ENCODE results near the gene GNG11. TPM values are rescaled to one million over a fixed set of nuclear protein-coding genes. Genes with fewer than 3 reads are reported as not detected.

GNG11 gene
- polyA plus RNA-seq, 2 of the 4 experiments (the other 2 are of a cell fraction), result 31.1 to 33.4 TPM

DNA sequence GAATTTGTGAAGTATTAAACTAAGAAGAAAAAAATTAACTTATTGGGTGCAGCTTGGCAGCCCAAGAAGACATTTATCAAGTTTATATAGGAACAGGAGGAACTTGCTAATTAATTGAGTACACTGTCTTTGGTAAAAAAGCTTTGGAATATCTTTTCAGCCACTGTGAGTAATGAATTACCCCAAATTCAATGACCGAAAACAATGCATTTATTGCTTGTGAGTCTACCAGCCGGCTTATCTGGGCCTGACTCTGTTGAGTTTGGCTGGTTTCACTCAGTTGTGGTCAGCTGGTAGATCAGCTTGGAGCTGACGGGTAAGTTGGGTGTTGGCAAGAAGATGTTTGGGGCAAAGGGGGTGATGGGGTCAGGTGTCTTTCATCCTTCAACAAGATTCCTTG, 11.6 kb downstream of the GNG11 start (continued):
- TF ChIP-seq ZC3H11A (IDR thresholded peaks at IDR 0.05), result no peak
- TF ChIP-seq ZNF302 (CRISPR knock-in tag; IDR thresholded peaks at IDR 0.05), result no peak

DNA sequence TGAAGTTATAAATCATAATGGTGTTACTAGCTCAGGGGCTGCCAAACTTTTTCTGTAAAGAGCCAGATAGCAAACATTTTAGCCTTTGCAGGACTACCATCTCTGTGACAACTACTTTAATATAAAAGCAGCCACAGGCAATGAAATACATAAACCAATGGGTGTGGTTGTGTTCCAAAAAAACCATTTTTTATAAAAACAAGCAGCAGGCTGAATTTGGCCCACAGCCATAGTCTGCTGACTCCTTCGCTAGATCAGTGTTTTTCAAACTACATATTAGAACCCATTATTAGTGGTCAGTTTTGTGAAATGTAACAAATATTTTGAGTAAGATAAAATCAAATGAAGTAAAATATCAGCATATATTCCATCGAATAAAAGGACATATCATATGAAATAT, 13.6 kb downstream of the GNG11 start:
- 57% methylated on average over 2 of the region's 2 CpGs for WGBS (ENCODE audit: missing lambda C conversion rate)
- no peak for ATAC-seq
- Histone ChIP-seq H3K27ac (no peak overlapping the region), H3K4me2 (no peak overlapping the region), H3K4me1 (no peaks in the 10 kb centered on the region), H3K9me3 (no peaks in the 10 kb centered on the region), H3K4me3 (no peak overlapping the region)
- CTCF ChIA-PET, result no interaction called here
- TF ChIP-seq HEYL (CRISPR knock-in tag; IDR thresholded peaks at IDR 0.05), result no peak
- TF ChIP-seq, protein P1, sequence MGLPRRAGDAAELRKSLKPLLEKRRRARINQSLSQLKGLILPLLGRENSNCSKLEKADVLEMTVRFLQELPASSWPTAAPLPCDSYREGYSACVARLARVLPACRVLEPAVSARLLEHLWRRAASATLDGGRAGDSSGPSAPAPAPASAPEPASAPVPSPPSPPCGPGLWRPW (IDR thresholded peaks at IDR 0.05), result no peak
- no peak for TF ChIP-seq GATA3 (IDR thresholded peaks at IDR 0.05; ENCODE audit: borderline replicate concordance)
- TF ChIP-seq RARB (CRISPR knock-in tag; IDR thresholded peaks at IDR 0.05), result no peak
- FAIRE-seq, result no peak
- POLR2A ChIA-PET, result no interaction called here
- DNase-seq (ENCODE audit: low read depth in 1 of 2, low spot score in 1 of 2), result no peak

DNA sequence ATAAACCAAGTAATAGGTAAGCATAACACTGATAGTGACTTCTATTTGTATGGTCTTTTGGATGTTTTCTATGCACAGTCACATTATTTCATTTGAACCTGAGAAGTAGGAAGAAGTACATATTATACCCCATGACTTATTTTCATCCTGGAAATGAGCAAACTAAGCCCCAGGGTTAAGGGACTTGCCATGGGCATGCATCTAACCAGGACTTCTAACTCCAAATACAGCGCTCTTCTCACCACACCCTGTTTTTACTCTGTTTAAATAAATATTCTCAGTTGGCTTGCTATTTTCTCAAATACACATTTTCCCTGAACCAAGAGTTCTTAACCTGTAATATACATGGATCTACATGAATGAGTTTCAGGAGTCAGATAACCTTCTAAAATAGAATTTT, 16.3 kb downstream of the GNG11 start:
- FAIRE-seq (no peak), ATAC-seq (no peak), DNase-seq (ENCODE audit: low read depth in 1 of 2, low spot score in 1 of 2) (no peak)
- Histone ChIP-seq H3K4me1 (no peaks in the 10 kb centered on the region), H3K4me2 (no peak overlapping the region), H3K4me3 (no peak overlapping the region), H3K27ac (no peak overlapping the region), H3K9me3 (no peaks in the 10 kb centered on the region)
- ChIA-PET POLR2A (no interaction called here), CTCF (no interaction called here)
- TF ChIP-seq SMC3 (IDR thresholded peaks at IDR 0.05), result no peak
- TF ChIP-seq HEYL (CRISPR knock-in tag; IDR thresholded peaks at IDR 0.05), result no peak
- no peak for TF ChIP-seq NFE2L2 (conservative IDR thresholded peaks at IDR 0.05; ENCODE audit: low read length)
- TF ChIP-seq, protein P2, sequence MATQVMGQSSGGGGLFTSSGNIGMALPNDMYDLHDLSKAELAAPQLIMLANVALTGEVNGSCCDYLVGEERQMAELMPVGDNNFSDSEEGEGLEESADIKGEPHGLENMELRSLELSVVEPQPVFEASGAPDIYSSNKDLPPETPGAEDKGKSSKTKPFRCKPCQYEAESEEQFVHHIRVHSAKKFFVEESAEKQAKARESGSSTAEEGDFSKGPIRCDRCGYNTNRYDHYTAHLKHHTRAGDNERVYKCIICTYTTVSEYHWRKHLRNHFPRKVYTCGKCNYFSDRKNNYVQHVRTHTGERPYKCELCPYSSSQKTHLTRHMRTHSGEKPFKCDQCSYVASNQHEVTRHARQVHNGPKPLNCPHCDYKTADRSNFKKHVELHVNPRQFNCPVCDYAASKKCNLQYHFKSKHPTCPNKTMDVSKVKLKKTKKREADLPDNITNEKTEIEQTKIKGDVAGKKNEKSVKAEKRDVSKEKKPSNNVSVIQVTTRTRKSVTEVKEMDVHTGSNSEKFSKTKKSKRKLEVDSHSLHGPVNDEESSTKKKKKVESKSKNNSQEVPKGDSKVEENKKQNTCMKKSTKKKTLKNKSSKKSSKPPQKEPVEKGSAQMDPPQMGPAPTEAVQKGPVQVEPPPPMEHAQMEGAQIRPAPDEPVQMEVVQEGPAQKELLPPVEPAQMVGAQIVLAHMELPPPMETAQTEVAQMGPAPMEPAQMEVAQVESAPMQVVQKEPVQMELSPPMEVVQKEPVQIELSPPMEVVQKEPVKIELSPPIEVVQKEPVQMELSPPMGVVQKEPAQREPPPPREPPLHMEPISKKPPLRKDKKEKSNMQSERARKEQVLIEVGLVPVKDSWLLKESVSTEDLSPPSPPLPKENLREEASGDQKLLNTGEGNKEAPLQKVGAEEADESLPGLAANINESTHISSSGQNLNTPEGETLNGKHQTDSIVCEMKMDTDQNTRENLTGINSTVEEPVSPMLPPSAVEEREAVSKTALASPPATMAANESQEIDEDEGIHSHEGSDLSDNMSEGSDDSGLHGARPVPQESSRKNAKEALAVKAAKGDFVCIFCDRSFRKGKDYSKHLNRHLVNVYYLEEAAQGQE (IDR thresholded peaks at IDR 0.05), result no peak
- no peak for TF ChIP-seq CHD2 (IDR thresholded peaks at IDR 0.05; ENCODE audit: low read length, partially characterized antibody)
- TF ChIP-seq, protein P3, sequence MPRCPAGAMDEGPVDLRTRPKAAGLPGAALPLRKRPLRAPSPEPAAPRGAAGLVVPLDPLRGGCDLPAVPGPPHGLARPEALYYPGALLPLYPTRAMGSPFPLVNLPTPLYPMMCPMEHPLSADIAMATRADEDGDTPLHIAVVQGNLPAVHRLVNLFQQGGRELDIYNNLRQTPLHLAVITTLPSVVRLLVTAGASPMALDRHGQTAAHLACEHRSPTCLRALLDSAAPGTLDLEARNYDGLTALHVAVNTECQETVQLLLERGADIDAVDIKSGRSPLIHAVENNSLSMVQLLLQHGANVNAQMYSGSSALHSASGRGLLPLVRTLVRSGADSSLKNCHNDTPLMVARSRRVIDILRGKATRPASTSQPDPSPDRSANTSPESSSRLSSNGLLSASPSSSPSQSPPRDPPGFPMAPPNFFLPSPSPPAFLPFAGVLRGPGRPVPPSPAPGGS (IDR thresholded peaks at IDR 0.05), result no peak
- TF ChIP-seq PHF8 (IDR thresholded peaks at IDR 0.05; ENCODE audit: borderline replicate concordance, low read depth), result no peak
- 89% methylated on average over 1 of the region's 1 CpG for WGBS (ENCODE audit: missing lambda C conversion rate)

DNA sequence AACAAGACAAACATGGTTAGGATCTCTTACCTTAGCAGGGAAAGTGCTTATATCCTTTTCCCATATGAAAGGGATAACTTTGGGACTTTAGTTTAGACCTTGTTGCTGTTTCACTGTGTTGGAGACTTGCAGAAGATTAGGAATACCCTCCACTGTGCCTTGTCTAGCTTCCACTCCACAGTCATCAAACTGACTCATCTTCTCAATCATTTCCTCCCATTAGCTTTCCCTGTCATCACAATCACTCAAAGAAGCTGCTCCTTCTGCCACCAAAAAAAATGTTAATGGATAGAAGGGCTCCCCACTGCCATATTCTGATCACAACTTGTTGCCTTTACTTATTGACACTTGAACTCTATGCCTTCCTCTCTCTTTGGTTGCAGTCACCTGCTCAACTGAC, 16.8 kb downstream of the GNG11 start:
- ATAC-seq (no peak), FAIRE-seq (no peak), DNase-seq (ENCODE audit: low read depth in 1 of 2, low spot score in 1 of 2) (no peak)
- H3K27ac ChIP-seq, result no peak overlapping the region
- no peak overlapping the region for H3K4me2 ChIP-seq
- H3K4me1 ChIP-seq, result no peaks in the 10 kb centered on the region
- ChIA-PET CTCF (no interaction called here), POLR2A (no interaction called here)
- no peaks in the 10 kb centered on the region for H3K9me3 ChIP-seq
- no peak overlapping the region for H3K4me3 ChIP-seq
- no peak for TF ChIP-seq FOSL2 (IDR thresholded peaks at IDR 0.05)
- TF ChIP-seq FOSL2 (CRISPR knock-in tag; IDR thresholded peaks at IDR 0.05), result no peak
- TF ChIP-seq FOSB (CRISPR knock-in tag; IDR thresholded peaks at IDR 0.05), result no peak
- TF ChIP-seq KDM5A (IDR thresholded peaks at IDR 0.05), result no peak
- no peak for TF ChIP-seq RAD21 (conservative IDR thresholded peaks at IDR 0.05 in 1 of 2, IDR thresholded peaks at IDR 0.05 in 1 of 2)
- no peak for TF ChIP-seq NPAS2 (CRISPR knock-in tag; IDR thresholded peaks at IDR 0.05; ENCODE audit: borderline replicate concordance)
- no peak for TF ChIP-seq PHF8 (IDR thresholded peaks at IDR 0.05; ENCODE audit: borderline replicate concordance, low read depth)
- TF ChIP-seq, protein P4, sequence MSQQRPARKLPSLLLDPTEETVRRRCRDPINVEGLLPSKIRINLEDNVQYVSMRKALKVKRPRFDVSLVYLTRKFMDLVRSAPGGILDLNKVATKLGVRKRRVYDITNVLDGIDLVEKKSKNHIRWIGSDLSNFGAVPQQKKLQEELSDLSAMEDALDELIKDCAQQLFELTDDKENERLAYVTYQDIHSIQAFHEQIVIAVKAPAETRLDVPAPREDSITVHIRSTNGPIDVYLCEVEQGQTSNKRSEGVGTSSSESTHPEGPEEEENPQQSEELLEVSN (IDR thresholded peaks at IDR 0.05; ENCODE audit: borderline replicate concordance, low read depth), result no peak
- no peak for TF ChIP-seq POLR2A (IDR thresholded peaks at IDR 0.05; ENCODE audit: low read length)
- TF ChIP-seq EHF (CRISPR knock-in tag; IDR thresholded peaks at IDR 0.05), result no peak

Data from A549 (cell line).